ENCODE data around the gene MRPL34. TPM values are rescaled to one million over a fixed set of nuclear protein-coding genes. Genes with fewer than 3 reads are reported as not detected.

MRPL34 gene
- total and polyA plus RNA-seq, 2 donors (not counting 1 experiment from before 2014, with no cell fraction given): 27.5 to 44.8 TPM

DNA sequence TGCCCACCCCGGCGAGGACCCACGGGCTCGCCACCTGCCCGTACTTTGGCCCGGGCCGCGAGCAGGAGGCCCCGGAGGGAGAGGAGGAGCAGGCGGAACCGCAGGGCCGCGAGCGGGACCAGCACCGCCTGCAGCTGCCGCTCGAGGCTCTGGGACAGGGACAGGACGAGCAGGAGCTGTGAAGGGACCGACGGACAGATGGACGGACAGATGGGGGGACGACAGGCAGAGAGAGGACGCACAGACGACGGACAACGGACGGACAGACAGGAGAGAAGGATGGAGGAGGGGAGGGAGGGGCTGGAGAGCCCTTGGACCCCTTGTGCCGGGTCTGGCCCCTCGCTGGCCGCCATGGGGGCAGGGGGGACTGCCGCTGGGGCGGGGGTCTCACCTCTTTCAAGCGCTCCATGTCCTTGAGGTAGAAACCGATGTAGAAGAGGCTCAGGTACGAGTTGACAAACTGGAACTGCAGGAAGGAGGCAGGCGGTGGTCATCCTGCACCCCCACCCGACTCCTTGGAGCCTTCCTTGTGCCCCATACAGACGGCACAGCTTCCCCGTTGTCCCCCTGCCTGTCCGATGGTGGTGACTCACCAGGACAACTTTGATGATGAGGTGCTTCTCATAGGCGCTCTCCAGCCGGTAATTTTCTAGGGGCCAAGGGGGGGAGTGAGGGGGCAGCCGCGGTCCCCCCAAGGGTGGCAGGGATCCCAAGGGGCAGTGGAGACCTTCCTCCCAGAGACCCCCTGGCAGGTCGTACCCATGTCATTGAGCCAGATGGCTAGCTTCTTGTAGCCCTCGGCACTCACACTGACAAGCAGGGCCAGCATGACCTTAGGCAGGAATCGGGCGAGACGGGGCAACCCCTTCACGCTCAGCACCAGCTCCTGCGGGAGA, 23.9 kb downstream of the MRPL34 start:
- no peaks in the 10 kb centered on the region for H3K27me3 ChIP-seq (ENCODE audit: control insufficient read depth, insufficient read depth, low read length)
- H3K27ac ChIP-seq (ENCODE audit: insufficient read depth, low read length): no peak overlapping the region
- no peaks in the 10 kb centered on the region for H3K79me2 ChIP-seq (ENCODE audit: control insufficient read depth, insufficient read depth, low read length)
- H3K36me3 ChIP-seq (ENCODE audit: control insufficient read depth, insufficient read depth, low read length): peaks cover 8% of the 10 kb centered on the region
- TF ChIP-seq EZH2 (IDR thresholded peaks at IDR 0.05; ENCODE audit: low read length, missing control alignments) (no peak), CTCF (conservative IDR thresholded peaks at IDR 0.05 in 1 of 2, IDR thresholded peaks at IDR 0.05 in 1 of 2; ENCODE audit: low read depth in 1 of 2, low read length in 2 of 2) (no peak)
- H3K9me3 ChIP-seq (ENCODE audit: control insufficient read depth, insufficient read depth, low read depth, low read length): no peaks in the 10 kb centered on the region
- H4K20me1 ChIP-seq (ENCODE audit: control insufficient read depth, extremely low read depth, insufficient read depth, low read length): no peaks in the 10 kb centered on the region
- no peak overlapping the region for H3K4me2 ChIP-seq (ENCODE audit: extremely low read depth, insufficient read depth, low read length)
- no peak overlapping the region for H3K4me3 ChIP-seq (replicated peaks in 1 of 4; ENCODE audit: control extremely low read depth in 1 of 4, insufficient read depth in 1 of 4, low read depth in 3 of 4, low read length in 4 of 4)
- H3K9ac ChIP-seq (ENCODE audit: insufficient read depth, low read length): no peak overlapping the region
- no peaks in the 10 kb centered on the region for H3K4me1 ChIP-seq (ENCODE audit: control insufficient read depth, extremely low read depth, insufficient read depth, low read length)
- DNase-seq (ENCODE audit: low read depth in 2 of 2): no peak
- no peak overlapping the region for H2AFZ ChIP-seq (ENCODE audit: low read length)

DNA sequence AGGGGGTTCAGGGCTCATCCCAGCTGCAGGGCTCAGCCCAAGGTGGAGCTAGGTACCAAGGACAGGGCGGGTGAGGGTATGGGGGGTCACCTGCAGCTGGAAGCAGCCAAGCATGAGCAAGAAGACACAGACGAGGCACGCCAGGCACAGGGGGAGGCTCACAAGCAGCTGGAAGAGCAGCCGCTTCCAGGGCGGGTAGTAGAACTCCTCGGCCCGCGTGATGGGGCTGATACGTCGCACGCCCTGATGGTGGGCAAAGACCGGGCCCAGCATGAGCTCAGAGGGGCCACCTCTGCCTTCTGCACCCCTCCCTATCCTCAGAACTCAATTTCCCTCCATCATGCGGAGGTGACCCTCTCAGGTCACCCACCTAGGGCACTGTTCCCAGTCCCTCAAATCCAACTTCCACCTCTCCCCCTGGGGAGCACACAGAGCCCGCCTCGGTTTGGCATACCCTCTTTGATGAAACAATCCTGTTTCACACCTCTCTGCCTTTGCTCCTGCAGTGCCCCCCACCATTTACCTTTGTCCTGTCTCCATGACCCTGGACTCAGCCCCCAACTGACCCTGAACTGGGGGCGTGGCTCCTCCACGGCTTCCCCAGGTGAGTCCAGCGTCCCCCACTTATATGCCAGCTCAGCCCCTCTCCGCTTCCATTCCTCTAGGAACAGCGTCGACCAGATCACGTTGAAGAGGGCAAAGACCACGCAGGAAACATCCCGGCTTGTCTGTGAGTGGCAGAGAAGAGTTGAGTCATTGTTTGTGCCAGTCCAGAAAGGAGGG, 24.8 kb downstream of the MRPL34 start:
- no peaks in the 10 kb centered on the region for H3K4me1 ChIP-seq (ENCODE audit: control insufficient read depth, extremely low read depth, insufficient read depth, low read length)
- no peak overlapping the region for H3K4me3 ChIP-seq (replicated peaks in 1 of 4; ENCODE audit: control extremely low read depth in 1 of 4, insufficient read depth in 1 of 4, low read depth in 3 of 4, low read length in 4 of 4)
- no peaks in the 10 kb centered on the region for H4K20me1 ChIP-seq (ENCODE audit: control insufficient read depth, extremely low read depth, insufficient read depth, low read length)
- peaks cover 4% of the 10 kb centered on the region for H3K36me3 ChIP-seq (ENCODE audit: control insufficient read depth, insufficient read depth, low read length)
- H3K9ac ChIP-seq (ENCODE audit: insufficient read depth, low read length): no peak overlapping the region
- H3K9me3 ChIP-seq (ENCODE audit: control insufficient read depth, insufficient read depth, low read depth, low read length): no peaks in the 10 kb centered on the region
- no peak overlapping the region for H3K27ac ChIP-seq (ENCODE audit: insufficient read depth, low read length)
- H3K4me2 ChIP-seq (ENCODE audit: extremely low read depth, insufficient read depth, low read length): no peak overlapping the region
- no peak for DNase-seq (ENCODE audit: low read depth in 2 of 2)
- TF ChIP-seq EZH2 (IDR thresholded peaks at IDR 0.05; ENCODE audit: low read length, missing control alignments) (no peak), CTCF (conservative IDR thresholded peaks at IDR 0.05 in 1 of 2, IDR thresholded peaks at IDR 0.05 in 1 of 2; ENCODE audit: low read depth in 1 of 2, low read length in 2 of 2) (no peak)
- no peak overlapping the region for H2AFZ ChIP-seq (ENCODE audit: low read length)
- H3K27me3 ChIP-seq (ENCODE audit: control insufficient read depth, insufficient read depth, low read length): no peaks in the 10 kb centered on the region
- H3K79me2 ChIP-seq (ENCODE audit: control insufficient read depth, insufficient read depth, low read length): no peaks in the 10 kb centered on the region

GRCh38 chr19:17331045-17331558, 25.4 kb downstream of the MRPL34 start:
- no peak for DNase-seq (ENCODE audit: low read depth in 2 of 2)
- peaks cover 4% of the 10 kb centered on the region for H3K36me3 ChIP-seq (ENCODE audit: control insufficient read depth, insufficient read depth, low read length)
- no peak overlapping the region for H2AFZ ChIP-seq (ENCODE audit: low read length)
- no peak overlapping the region for H3K27ac ChIP-seq (ENCODE audit: insufficient read depth, low read length)
- no peak overlapping the region for H3K9ac ChIP-seq (ENCODE audit: insufficient read depth, low read length)
- no peak for TF ChIP-seq EZH2 (IDR thresholded peaks at IDR 0.05; ENCODE audit: low read length, missing control alignments)
- TF ChIP-seq CTCF (conservative IDR thresholded peaks at IDR 0.05 in 1 of 2, IDR thresholded peaks at IDR 0.05 in 1 of 2; ENCODE audit: low read depth in 1 of 2, low read length in 2 of 2): no peak
- no peak overlapping the region for H3K4me3 ChIP-seq (replicated peaks in 1 of 4; ENCODE audit: control extremely low read depth in 1 of 4, insufficient read depth in 1 of 4, low read depth in 3 of 4, low read length in 4 of 4)
- no peaks in the 10 kb centered on the region for H3K9me3 ChIP-seq (ENCODE audit: control insufficient read depth, insufficient read depth, low read depth, low read length)
- no peaks in the 10 kb centered on the region for H3K4me1 ChIP-seq (ENCODE audit: control insufficient read depth, extremely low read depth, insufficient read depth, low read length)
- no peaks in the 10 kb centered on the region for H3K27me3 ChIP-seq (ENCODE audit: control insufficient read depth, insufficient read depth, low read length)
- H3K79me2 ChIP-seq (ENCODE audit: control insufficient read depth, insufficient read depth, low read length): no peaks in the 10 kb centered on the region
- H3K4me2 ChIP-seq (ENCODE audit: extremely low read depth, insufficient read depth, low read length): no peak overlapping the region
- H4K20me1 ChIP-seq (ENCODE audit: control insufficient read depth, extremely low read depth, insufficient read depth, low read length): no peaks in the 10 kb centered on the region
